HG02759 (cell line): ENCODE results near the gene KCTD21.

ENCODE experiments used
- ATAC-seq: cut with Tn5 transposase; IDR thresholded peaks from one replicate; pipeline ENCODE4 v1.9.1; 2021; ENCODE audit warnings: mild to moderate bottlenecking, moderate library complexity; ENCODE audit not compliant: unreplicated experiment

The KCTD21 gene

GRCh38 chr11:78202733-78203167 lies 14.3 kb upstream of the KCTD21 start:
- ATAC-seq: no peak

GRCh38 chr11:78201096-78201818 lies 12.8 kb upstream of the KCTD21 start:
- no peak for ATAC-seq

- ATAC-seq: no peak
Measured at GRCh38 chr11:78200553-78200952, 12.1 kb upstream of the KCTD21 start.

GRCh38 chr11:78200061-78200460 lies 11.6 kb upstream of the KCTD21 start:
- ATAC-seq: no peak

GRCh38 chr11:78199653-78200015 lies 11.2 kb upstream of the KCTD21 start:
- ATAC-seq: no peak

GRCh38 chr11:78199015-78199652 lies 10.7 kb upstream of the KCTD21 start:
- no peak for ATAC-seq

GRCh38 chr11:78197816-78198215 lies 9.4 kb upstream of the KCTD21 start:
- ATAC-seq: no peak

- no peak for ATAC-seq
Measured at GRCh38 chr11:78196661-78197091, 8.2 kb upstream of the KCTD21 start.

- no peak for ATAC-seq
Measured at GRCh38 chr11:78195917-78196560, 7.6 kb upstream of the KCTD21 start.

GRCh38 chr11:78194490-78194889 lies 6.1 kb upstream of the KCTD21 start:
- ATAC-seq: no peak

- ATAC-seq: no peak
Measured at GRCh38 chr11:78193806-78194205, 5.4 kb upstream of the KCTD21 start.

- ATAC-seq: no peak
Measured at GRCh38 chr11:78192911-78193351, 4.5 kb upstream of the KCTD21 start.

GRCh38 chr11:78192223-78192719 lies 3.8 kb upstream of the KCTD21 start:
- no peak for ATAC-seq

GRCh38 chr11:78190871-78191538 lies 2.6 kb upstream of the KCTD21 start:
- ATAC-seq: no peak

- no peak for ATAC-seq
Measured at GRCh38 chr11:78190374-78190773, 1.9 kb upstream of the KCTD21 start.

- no peak for ATAC-seq
Measured at GRCh38 chr11:78189851-78190250, 1.4 kb upstream of the KCTD21 start.

- no peak for ATAC-seq
Measured at GRCh38 chr11:78189174-78189724, 823 bp upstream of the KCTD21 start.

- peak; percentile 20 for ATAC-seq
Measured at GRCh38 chr11:78187366-78188285, 800 bp downstream of the KCTD21 start.

- ATAC-seq: no peak
Measured at GRCh38 chr11:78181185-78181584, 7.2 kb downstream of the KCTD21 start.

GRCh38 chr11:78180751-78181150 lies 7.7 kb downstream of the KCTD21 start:
- no peak for ATAC-seq
